ENCODE data around the gene CHAMP1. TPM values are rescaled to one million over a fixed set of nuclear protein-coding genes. Genes with fewer than 3 reads are reported as not detected.

CHAMP1 gene
- polyA plus RNA-seq, 1 of the 3 experiments (the other 2 are of a cell fraction), result 28.6 TPM

DNA sequence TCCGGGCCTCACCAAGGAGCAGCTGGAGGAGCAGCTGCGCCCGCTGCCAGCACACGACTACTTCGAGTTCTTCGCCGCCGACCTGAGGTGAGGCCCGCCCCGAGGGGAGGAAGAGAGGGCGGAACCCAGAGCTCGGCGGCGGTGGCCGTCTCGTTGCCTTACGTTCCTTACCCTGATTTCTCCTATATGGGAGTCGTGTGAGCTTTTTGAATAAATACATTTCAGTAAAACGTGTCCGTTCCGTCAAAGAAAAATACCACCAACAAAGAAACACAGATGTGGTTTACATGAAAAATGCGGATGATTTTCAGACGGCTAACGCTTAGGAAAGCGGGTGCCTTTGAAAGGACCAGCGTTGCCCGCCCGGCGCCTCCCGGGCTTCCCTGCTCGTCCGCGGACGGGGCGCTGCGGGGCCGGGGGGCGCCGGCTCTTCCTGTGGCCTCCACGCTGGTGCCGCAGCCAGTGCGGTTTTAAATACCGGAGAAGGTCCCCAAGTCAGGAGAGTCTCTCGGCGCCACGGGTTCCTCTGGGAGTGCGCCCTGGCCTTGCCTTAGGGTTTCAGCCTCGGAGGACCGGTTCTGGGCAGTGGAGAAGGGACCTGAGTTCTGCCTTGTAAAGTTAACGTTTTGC lies 32.1 kb upstream of the CHAMP1 start:
- H3K9me2 ChIP-seq, result no peaks in the 10 kb centered on the region
- H3K4me3 ChIP-seq (ENCODE audit: low read depth in 2 of 2, low read length in 1 of 2), result peak overlapping the region; percentile 83 to 86
- peaks cover 49% of the 10 kb centered on the region for H3F3A ChIP-seq (replicated peaks; ENCODE audit: insufficient read depth)
- DNase-seq, result peak; percentile 78
- H2AFZ ChIP-seq (ENCODE audit: low read depth), result peak overlapping the region; percentile 52
- H3K36me3 ChIP-seq (replicated peaks in 1 of 2; ENCODE audit: control insufficient read depth in 1 of 2, insufficient read depth in 2 of 2, low read length in 1 of 2), result peaks cover 33 to 58% of the 10 kb centered on the region in 2 experiments
- no peaks in the 10 kb centered on the region for H3K27me3 ChIP-seq (ENCODE audit: insufficient read depth)
- peak overlapping the region; percentile 88 to 93 for H3K27ac ChIP-seq (ENCODE audit: low read depth in 2 of 2, low read length in 1 of 2)
- CTCF ChIA-PET, result interaction anchor here (0.7 kb wide), 1 partner anchor 12 kb away, joined by 3 read pairs; no protein-coding TSS in a partner anchor
- WGBS (ENCODE audit: low lambda C conversion rate), result 1% methylated on average over 38 of the region's 50 CpGs
- H3K79me2 ChIP-seq (ENCODE audit: insufficient read depth), result peaks cover 45% of the 10 kb centered on the region
- TF ChIP-seq TEAD4 (IDR thresholded peaks at IDR 0.05; ENCODE audit: borderline replicate concordance, insufficient read depth) (no peak), JUND (IDR thresholded peaks at IDR 0.05) (no peak), NFIC (IDR thresholded peaks at IDR 0.05; ENCODE audit: borderline replicate concordance) (no peak), NRF1 (IDR thresholded peaks at IDR 0.05; ENCODE audit: low read depth, low read length) (no peak), SMC3 (IDR thresholded peaks at IDR 0.05; ENCODE audit: low read depth, low read length) (no peak), USF2 (IDR thresholded peaks at IDR 0.05; ENCODE audit: borderline replicate concordance, low read depth, low read length) (no peak), MXI1 (IDR thresholded peaks at IDR 0.05; ENCODE audit: low read depth, low read length) (peak; percentile 45), TCF12 (IDR thresholded peaks at IDR 0.05) (no peak), YY1 (IDR thresholded peaks at IDR 0.05; ENCODE audit: low read depth) (no peak), ELF1 (IDR thresholded peaks at IDR 0.05) (no peak), TAF1 (IDR thresholded peaks at IDR 0.05; ENCODE audit: borderline replicate concordance, low read depth, low read length) (no peak; the same call in 1 of the 2 replicates), RAD21 (IDR thresholded peaks at IDR 0.05; ENCODE audit: low read length) (no peak), FOXM1 (IDR thresholded peaks at IDR 0.05; ENCODE audit: low read depth) (no peak), MAX (IDR thresholded peaks at IDR 0.05; ENCODE audit: low read depth) (peak; percentile 0; the same call in 1 of the 2 replicates)
- TF ChIP-seq, protein P1, sequence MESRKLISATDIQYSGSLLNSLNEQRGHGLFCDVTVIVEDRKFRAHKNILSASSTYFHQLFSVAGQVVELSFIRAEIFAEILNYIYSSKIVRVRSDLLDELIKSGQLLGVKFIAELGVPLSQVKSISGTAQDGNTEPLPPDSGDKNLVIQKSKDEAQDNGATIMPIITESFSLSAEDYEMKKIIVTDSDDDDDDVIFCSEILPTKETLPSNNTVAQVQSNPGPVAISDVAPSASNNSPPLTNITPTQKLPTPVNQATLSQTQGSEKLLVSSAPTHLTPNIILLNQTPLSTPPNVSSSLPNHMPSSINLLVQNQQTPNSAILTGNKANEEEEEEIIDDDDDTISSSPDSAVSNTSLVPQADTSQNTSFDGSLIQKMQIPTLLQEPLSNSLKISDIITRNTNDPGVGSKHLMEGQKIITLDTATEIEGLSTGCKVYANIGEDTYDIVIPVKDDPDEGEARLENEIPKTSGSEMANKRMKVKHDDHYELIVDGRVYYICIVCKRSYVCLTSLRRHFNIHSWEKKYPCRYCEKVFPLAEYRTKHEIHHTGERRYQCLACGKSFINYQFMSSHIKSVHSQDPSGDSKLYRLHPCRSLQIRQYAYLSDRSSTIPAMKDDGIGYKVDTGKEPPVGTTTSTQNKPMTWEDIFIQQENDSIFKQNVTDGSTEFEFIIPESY (IDR thresholded peaks at IDR 0.05; ENCODE audit: borderline replicate concordance, low read depth), result no peak
- TF ChIP-seq, protein P2, sequence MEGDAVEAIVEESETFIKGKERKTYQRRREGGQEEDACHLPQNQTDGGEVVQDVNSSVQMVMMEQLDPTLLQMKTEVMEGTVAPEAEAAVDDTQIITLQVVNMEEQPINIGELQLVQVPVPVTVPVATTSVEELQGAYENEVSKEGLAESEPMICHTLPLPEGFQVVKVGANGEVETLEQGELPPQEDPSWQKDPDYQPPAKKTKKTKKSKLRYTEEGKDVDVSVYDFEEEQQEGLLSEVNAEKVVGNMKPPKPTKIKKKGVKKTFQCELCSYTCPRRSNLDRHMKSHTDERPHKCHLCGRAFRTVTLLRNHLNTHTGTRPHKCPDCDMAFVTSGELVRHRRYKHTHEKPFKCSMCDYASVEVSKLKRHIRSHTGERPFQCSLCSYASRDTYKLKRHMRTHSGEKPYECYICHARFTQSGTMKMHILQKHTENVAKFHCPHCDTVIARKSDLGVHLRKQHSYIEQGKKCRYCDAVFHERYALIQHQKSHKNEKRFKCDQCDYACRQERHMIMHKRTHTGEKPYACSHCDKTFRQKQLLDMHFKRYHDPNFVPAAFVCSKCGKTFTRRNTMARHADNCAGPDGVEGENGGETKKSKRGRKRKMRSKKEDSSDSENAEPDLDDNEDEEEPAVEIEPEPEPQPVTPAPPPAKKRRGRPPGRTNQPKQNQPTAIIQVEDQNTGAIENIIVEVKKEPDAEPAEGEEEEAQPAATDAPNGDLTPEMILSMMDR (IDR thresholded peaks at IDR 0.05), result no peak
- peak overlapping the region; percentile 97 for H3K9ac ChIP-seq
- H3K4me1 ChIP-seq (ENCODE audit: control insufficient read depth in 1 of 2, insufficient read depth in 2 of 2, low read depth in 1 of 2, low read length in 1 of 2), result peaks cover 17 to 21% of the 10 kb centered on the region in 2 experiments
- POLR2A ChIA-PET, result interaction anchor here (0.9 to 1.2 kb wide), 2 partner anchors 17 to 59 kb away, joined by 3 read pairs; no protein-coding TSS in a partner anchor
- no peaks in the 10 kb centered on the region for H3K9me3 ChIP-seq
- peaks cover 7% of the 10 kb centered on the region; the same call in 1 of the 2 replicates for H4K20me1 ChIP-seq (ENCODE audit: insufficient read depth)
- peak overlapping the region; percentile 89 for H3K4me2 ChIP-seq
